ENCODE measurements around the gene BUB3.

The BUB3 gene

DNA sequence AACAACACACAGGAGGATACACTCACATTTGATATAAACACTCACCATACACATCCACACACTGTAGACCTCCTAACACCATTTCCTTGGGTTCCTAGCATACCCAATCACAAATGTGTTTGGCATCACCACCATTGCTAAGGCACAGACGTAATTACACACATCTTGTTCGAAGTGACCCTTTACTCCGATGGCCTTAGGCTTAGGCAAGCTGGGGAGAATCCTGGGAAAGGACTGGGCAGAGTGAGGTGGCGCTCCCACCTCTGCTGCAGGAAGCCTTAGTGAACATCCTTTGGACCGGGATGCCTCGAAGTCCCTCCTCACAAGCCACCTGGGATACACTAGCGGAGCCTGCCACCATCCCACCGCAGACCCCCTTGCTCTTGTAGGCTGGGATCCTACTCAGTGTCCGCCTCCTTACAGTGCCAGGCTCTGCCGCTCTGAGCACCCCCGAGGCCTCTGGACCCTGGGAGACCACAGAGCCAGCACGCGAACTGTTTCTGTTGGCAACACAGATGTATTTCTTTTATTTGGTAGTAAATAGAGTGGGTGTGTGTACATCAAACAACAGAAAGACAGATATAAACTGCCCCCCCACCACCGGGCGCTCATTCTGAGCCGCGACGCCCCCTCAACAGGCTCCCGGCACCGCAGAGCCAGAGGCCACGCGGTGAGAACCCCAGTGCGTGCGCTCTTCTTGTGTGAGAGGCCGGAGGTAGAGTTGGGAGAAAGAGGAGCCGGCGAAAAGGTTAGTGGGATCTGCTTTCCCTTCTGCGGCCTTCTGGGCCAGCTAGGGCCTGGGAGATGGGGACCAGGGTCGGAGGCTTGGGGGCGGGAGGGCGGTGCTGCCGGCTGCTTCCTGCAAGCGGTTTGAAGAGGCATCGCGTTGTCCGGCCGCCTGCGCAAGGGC, 12.2 kb upstream of the BUB3 start:
- DNase-seq (ENCODE audit: low read depth, low spot score): no peak

DNA sequence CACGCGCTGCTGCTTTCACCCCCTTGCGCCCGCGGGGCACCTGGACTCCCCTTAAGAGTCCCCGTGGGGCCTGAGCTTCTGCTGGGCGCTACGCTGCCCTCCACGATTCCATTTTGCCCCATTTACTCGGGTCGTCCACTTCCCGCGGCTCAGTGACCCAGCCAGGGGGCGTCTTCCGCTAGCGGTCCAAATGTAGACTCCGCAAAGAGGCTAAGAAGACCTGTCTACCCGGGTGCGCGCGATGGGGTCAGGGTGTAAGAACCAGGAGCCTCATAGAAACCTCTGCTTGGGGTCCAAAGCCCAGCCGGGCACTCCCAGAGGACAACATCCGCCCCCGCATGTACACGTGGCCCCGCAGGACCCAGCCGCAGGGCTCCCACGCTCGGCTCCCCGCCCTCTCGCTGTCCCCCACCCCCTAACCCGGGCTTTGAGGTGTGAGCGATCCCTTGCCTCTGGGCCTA, 11.5 kb upstream of the BUB3 start:
- DNase-seq (ENCODE audit: low read depth, low spot score): no peak

DNA sequence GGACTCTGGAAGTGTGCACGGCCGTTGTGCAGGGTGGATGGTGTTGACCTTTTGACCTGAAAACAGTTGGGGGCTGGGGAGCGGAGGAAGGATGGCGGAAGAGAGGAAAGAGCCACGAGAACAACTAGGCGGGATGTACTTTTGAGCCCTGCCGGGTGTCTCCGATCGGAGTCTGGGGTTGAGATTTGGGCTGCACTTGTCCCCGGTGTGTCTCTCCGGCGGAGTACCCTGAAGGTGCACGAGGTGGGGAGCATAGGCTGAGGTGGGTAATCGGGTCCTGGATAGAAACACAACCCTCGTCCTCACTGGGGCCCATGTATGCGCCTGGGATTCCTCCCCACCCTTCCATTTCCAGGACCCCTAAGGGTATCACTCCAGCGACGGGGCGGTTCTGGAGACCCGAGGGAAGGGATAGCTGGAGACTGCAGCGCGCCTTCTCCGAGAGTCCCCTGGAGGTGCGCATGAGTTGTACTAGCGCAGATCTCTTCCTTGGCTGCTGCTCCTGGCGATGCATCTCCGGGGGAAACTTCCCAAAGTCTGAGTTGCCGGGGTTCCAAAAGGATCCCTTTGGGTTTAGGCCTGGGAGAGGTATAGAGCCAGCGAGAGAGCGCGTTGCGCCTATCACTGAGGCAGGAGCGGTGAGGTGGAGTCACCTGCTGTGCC, 10.9 kb upstream of the BUB3 start:
- no peak for DNase-seq (ENCODE audit: low read depth, low spot score)

DNA sequence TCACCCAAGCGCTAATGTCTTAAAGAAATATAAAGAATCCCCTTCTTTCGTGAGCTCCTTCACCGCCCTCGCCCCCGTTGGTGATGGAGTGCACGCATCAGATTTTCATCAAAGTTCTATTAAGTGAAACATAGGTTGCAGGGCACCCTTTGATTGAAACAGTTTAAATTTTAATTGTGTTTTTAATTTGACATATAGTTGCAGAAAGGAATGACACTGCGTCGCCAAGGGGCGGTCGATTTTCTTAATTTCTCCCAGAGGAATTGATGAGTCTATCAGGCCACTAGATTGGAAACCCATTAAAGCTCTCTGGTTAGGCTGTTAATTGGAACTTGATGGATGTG, 10.4 kb upstream of the BUB3 start:
- no peak for DNase-seq (ENCODE audit: low read depth, low spot score)

DNA sequence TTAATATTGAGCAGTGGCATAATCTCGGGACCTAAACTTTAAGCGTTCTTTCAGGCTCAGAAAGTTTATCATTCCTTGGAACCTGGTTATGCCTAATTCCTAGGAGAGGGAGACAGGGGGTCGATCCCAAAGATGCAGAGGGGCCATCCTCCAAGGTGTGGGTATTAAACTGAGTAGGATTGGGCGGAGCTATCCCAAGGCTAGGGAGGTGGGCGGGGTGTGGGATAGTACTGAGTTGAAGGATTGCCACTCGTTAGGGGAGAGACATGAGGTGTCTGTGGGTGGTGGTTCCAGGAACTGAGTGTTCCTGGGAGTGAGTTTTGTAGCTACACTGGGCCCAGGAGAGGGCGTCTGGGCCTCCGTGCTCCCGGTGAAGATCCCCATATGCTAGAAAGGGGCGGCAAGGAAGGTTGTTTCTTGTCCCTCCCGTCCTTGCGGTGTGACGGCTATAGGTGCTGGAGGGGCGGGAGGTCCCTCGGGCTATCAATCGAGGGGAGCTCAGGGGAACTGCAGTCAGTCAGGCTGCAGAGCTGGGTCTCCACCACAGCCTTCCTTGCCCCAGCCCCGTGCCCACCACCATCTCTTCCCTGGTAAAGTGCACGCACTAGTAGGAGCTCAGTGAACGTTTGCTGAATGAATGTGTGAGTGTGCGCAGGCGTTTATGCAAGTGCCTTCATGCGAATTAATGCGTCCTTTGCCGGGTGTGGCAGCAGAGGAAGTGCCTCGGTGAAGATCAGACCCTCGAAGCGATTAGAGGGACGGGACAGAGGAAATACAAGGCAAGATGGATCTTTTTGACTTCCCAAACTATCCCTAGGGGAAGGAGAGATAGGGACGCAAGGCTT, 9.3 kb upstream of the BUB3 start:
- DNase-seq (ENCODE audit: low read depth, low spot score): no peak

DNA sequence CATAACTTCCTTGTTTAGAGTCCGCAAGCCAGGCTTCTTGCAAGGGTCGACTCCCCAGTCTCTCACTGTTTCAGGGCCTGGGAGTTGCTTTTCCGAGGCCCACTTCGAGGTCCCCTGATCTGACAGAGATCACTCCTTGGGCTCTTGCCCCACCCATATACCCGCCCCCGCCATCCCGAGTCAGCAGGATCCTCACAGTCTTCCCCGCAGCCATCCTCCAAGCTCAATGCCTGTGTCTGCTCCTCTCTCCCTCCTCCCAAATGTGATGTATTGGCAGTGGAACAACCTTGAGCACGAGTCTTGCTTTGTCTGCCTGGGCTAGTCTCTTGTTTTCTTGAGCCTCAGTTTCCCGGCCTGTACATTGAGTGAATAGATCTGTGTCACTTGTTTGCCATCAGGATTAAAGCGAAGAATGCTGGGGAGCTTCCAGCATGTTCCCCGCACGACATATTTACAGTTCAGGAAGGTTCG, 8.6 kb upstream of the BUB3 start:
- DNase-seq (ENCODE audit: low read depth, low spot score): no peak

DNA sequence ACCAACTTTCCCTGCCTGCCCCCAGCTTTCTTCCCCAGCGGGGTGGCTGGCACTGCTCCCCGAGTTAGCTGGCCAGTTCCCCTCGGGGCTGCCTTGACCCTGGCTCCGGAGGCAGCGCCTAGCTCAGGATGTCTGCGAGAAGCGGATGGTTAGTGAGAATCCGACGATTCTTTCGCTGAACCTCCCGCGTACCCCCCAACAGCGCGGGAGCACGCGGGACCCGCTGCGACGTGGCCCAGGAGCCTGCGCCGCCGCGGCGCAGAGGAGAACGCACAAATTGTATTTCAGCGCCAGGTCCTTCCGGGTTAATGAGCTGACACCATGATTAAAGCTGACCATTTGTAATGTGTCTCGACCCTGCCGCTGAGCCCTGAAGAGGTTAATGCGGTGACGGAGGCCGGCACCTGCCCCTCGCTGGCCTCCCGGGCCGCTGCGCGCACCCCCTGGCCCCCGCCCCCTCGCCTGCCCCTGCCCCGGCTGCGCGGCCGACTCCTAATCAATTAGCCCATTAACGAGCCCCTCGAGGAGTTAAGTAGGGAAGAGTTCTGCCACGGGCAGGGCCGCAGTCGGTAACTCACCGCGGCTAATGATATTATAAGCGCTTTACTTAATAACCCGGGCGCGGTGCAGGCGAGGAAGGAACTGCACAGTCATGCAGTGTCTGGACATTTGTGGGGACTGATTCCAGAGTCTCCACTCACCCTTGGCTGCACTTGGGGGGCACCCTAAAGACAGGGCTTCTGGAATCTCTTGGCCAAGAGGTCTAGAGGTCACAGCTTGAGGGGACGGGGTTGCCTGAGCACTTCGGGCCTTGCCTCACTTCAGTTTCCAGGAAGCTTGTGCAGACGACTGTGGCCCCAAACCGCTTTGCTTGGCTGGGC, 7.9 kb upstream of the BUB3 start:
- no peak for DNase-seq (ENCODE audit: low read depth, low spot score)

DNA sequence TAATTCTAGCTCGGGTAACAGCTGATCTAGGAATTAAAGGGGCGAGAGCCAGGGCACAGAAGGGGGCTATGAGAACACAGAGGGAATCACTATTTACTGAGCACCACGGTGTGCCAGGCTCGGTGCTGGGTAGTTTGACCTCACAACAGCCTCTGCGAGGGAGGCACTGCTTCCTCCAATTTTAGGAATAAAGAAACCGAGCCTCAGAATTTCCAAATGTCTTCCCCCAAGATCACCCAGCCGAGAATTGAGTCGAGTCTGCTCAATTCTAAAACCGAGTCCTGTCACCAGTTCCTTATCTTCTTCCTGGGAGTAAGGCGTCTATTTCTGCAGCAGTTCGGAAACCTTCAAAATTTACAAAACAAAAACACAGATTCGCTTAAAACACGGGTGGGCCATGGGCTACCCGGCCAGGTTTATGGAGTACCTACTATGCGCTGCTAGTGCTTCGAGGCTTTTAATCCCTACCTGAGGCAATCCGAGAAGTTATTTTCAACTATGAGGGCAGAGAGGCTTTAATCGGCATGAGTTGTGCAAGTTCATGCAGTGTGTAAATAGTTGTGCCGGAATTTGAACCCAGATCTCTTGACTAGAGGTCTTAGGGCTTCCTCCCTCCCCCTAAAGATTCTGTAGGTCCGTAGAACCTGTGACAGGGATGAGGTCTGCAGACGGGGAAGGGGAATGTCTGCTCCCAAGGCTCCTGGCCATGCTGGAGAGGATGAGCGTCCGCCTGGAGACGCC, 7.1 kb upstream of the BUB3 start:
- no peak for DNase-seq (ENCODE audit: low read depth, low spot score)

DNA sequence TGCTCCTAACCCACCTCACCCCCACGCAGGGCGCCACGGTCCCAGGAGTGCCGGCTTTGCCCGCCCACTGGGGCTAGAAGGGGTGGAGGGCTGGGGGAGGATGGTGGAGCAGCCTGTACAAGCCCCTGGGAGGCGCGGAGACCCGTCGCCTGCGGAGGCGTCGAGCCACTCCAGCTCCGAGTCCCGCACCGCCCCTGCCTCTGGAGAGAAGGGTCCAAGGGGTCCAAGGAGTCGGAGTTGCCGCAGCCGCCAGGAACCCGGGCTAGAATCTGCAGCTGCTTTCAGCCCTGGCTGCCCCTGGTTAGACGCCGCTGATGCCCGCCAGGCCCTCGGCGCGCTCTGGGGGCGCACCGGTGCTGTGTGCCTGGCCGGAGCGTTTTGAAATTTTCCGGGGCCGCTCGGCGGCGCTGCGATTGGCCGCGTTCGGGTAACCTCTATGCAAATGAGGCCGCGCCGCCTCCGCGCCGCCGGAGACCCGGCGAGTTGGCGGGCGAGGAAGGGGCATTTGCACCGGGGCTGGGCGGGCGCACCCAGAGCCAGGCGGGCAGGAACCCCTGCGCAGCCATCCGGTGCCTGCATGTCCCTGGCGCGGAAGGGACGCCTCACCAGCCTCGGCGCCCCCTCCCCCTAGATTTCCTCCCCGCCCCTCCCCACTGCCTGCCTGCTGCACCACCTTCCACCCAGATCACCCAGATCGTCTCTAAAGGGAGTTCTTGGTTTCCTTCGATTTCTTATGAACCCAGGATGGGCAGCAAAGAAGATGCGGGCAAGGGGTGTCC, 6.4 kb upstream of the BUB3 start, which contains the start of gene HMX2:
TSS of gene HMX2 (plus strand) at position 502 of the 779 bp plus-strand sequence. CDS start at position 745, 243 bp downstream.
- DNase-seq (ENCODE audit: low read depth, low spot score): no peak

DNA sequence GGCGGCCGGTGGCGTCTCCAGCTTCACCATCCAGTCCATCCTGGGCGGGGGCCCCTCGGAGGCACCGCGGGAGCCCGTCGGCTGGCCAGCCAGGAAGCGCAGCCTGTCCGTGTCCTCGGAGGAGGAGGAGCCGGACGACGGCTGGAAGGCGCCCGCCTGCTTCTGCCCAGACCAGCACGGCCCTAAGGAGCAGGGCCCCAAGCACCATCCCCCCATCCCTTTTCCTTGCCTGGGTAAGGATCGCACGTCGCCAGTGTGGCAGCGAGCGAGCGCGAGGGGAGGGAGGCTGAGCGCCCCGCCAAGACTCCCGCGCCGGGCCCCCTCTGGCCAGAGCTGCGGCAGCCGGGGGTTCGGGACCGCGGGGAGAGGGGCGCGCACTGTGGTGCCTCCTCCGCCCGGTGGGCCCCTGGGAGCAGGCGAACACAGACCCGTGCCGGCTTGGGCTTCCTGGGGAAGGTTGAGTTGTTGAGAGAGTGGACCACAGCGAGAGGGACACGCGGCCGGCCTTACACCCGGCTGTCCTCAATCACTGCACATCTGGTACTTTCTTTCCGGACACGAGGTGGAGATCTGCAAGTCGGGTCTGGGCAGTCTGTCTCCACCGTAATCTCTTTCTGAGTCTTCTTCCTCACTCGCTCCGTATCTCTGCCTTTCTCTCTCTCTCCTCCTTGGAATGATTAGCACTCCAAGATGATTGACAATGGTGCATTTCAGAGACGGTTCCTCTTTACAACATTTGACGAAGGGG, 5.6 kb upstream of the BUB3 start:
- DNase-seq (ENCODE audit: low read depth, low spot score): no peak

DNA sequence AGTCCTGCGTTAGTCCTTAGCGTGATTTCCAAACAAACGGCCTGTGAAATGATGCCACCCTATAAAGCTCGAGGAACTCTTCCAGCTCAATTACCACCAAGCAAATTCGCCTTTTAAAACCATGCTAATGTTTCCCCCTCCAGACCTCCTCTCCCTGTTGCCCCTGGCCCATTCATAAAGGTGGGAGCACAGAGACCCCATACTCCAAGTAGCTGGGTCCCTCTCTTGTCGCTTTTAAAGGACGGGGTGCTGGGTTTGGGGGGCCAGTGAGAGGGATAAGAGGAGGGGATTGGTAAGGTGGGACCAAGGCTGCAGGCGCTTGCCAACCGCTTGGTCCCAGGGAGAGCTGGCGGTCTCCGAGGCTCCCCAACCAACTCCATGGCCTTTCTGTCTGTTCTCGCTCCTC, 5.0 kb upstream of the BUB3 start:
- DNase-seq (ENCODE audit: low read depth, low spot score): no peak

DNA sequence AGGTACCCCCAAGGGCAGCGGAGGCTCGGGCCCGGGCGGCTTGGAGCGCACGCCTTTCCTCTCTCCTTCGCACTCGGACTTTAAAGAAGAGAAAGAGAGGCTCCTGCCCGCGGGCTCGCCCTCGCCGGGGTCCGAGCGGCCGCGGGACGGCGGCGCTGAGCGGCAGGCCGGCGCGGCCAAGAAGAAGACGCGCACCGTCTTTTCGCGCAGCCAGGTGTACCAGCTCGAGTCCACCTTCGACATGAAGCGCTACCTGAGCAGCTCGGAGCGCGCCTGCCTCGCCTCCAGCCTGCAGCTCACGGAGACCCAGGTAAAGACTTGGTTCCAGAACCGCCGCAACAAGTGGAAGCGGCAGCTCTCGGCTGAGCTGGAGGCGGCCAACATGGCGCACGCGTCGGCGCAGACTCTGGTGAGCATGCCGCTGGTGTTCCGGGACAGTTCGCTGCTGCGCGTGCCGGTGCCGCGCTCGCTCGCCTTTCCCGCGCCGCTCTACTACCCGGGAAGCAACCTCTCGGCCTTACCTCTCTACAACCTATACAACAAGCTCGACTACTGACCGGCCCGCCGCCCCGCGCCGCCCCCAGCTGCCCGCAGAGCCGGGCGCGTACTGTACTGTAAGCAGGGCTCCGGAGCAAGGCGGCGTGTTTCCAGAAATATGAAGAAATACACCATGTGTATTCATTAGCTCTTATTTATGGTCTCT, 4.5 kb upstream of the BUB3 start:
- DNase-seq (ENCODE audit: low read depth, low spot score): no peak

DNA sequence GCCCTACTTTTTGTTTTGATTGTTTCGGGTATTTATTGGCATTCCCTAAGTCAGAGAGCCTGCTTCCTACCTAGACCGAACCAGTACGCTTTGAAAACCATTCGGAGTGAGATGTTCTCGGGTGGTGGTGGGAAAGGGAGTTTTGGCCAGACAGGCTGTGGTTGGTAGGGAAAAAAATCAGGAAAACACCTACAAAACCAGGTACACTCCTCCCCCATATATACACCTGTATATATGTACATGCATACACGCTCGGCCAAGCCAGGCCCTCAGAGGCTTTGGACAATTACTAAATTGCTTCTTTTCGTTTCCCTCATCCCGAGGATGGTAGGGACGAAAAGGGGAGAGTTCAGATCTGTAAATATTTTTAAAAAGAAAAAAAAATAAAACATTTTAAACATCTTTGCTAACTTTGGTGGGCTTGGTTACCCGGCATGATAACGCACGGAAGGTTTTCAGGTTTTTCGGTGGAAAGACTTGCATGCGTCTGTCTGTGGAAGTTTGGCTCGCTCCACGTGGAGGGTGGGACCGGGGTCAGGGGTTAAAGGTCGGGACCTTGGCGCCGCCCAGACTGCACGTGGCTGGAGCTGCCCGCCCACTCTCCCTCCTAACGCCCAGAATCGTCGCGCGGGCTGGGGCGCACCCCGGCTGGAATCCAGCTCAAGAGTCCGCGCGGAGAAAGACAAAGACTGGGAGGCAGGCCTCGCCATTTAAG, 3.8 kb upstream of the BUB3 start:
- no peak for DNase-seq (ENCODE audit: low read depth, low spot score)

DNA sequence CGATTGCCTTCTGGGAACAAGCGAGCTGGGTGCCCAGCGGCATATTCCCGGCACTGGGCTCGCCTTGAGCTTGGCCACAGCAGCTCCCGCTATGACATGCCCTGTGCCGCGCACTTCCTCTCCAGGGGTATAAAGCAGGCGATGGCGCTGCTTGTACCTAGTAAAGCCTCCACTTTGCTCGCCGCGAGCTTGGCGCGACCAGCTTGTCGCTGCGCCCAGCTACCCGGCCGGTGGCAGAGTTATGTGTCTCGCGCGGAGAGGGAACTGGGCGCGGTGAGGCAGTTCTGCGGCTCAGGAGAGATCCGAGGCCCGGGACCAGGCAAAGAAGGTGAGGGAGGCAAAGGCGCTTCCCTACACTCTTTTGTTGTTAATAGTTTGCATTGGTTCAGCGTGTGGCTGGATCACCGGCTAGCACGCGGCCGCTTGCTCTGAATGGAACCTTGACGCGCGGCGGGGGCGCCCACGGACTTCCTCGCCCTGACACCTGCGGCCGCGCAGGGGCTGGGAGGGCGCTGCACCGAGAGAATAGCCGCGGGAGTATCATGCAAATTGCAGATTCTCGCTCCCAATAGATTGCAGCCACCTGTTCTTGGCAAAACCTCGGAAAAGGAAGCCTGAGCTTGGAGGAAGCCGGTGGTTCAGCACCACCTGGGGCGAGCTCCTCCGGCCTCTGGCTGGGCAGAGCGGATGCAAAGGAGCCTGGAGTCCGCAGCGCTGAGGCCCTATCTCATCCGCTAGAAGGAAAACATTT, 3.0 kb upstream of the BUB3 start:
- DNase-seq (ENCODE audit: low read depth, low spot score): no peak

DNA sequence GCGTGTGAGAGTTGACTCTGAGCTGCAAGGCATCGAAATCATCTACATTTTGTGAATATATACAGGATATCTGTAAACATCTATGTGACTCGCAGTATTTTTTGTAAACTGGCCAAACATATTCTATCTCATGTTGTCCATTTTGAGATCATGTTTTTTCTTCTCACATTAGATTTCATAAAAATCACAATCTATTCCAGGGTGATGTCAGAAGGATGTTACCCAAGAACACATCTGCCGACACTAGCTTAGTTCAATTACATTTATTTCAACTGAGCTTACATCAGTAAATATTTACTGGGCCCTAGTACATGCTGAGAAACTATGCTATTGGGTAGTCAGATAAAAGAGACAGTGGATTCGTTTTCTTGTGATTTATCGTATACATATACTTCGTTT, 2.5 kb upstream of the BUB3 start:
- no peak for DNase-seq (ENCODE audit: low read depth, low spot score)

DNA sequence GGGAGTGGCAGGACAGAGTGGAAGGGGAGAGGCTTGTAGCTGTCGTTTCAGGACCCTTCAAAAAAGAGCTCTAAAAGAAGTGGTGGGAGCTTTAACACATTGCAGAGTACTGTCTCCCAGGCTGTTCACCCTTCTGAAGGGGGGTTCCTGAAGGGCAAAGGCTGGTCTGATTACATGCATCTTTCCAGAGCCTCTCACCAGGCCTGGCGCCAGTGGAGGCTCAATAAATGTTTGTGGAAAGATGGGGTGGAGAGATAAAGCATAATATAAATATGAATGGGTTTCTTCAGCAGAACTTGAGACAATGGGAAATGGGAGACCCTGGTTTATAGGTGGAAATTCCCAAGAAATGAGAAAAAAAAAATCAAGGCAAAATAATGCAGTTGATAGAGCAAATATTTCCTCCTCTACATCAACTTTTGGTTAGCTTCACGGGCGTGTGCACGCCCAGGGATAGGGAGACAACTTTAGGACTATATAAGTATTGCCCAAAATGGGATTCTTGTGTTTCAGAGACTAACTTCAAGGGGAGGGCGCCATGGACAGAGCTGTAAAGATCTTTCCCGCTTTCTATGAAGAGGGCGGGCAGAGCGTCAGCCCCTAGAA, 613 bp upstream of the BUB3 start:
- no peak for DNase-seq (ENCODE audit: low read depth, low spot score)
